ENCODE measurements around the gene LMO4. TPM values are rescaled to one million over a fixed set of nuclear protein-coding genes. Genes with fewer than 3 reads are reported as not detected.

Gene LMO4, protein sequence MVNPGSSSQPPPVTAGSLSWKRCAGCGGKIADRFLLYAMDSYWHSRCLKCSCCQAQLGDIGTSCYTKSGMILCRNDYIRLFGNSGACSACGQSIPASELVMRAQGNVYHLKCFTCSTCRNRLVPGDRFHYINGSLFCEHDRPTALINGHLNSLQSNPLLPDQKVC
- total RNA-seq (2022; extraction: Qiagen RNA extraction): 16.5 to 20.3 TPM (median 19.3 TPM) in 5 replicates

DNA sequence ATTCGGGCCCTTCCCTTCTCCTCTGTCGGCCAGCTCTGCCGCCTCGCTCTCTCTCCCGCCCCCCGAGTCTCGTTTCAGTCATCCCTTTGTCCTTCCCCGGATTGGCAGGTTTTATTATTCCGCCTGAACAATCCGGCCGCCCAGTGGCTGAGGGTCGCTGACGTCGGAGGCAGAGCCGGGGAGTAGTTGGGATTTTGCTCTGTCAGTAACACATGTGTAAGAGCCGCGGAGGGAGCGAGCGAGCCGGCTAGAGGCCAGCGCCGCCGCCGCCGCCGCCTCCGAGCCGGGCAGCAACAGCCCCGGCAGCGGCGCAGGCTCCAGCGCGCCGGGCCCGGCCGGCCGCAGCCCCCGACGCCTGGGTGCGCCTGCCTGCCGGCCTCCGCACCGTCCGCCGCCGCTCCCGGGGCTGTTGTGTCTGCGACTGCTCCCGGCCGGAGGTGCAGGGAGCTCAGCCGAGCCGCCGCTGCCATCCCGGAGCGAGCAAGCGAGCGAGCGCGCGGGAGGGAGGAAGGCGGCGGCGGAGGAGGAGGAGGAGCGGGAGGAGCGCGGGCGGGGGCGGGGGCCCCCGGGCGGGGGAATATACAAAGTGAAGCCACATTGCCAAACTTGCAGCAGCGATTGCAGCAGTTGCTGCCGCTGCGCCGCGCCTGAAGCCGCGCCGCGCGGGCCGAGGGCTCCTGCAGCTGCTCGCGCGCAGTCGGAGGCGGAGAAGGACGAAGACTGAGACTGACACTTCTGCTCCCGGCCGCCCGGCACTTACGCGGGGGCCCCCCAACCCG lies at the start of gene LMO4:
LMO4 (plus strand) TSS at position 609 of the 779 bp plus-strand sequence. CDS start 3,136 bp downstream, outside the sequence.

